GM23248 (cell line): Measurements from ENCODE around the gene GJD3.
"Not testable (repeated sequence)": the region's sequence is repeated elsewhere in the genome, so short reads cannot be mapped to it uniquely, and the experiment has no call there.

ENCODE experiments used
- EZH2 ChIP-seq: fragments of 200-600 bp; sonication (generic); IDR thresholded peaks from 2 replicates; pipeline ENCODE4 v1.6.1; 2018; ENCODE audit warnings: antibody characterized with exemption, mild to moderate bottlenecking; ENCODE audit not compliant: insufficient read depth, poor library complexity, severe bottlenecking
- EZH2phosphoT487 ChIP-seq: fragments of 200-600 bp; sonication (generic); IDR thresholded peaks from 2 replicates; pipeline ENCODE4 v1.6.1; 2018; ENCODE audit warnings: antibody characterized with exemption, moderate library complexity, mild to moderate bottlenecking, low read depth; ENCODE audit not compliant: insufficient read depth

DNA sequence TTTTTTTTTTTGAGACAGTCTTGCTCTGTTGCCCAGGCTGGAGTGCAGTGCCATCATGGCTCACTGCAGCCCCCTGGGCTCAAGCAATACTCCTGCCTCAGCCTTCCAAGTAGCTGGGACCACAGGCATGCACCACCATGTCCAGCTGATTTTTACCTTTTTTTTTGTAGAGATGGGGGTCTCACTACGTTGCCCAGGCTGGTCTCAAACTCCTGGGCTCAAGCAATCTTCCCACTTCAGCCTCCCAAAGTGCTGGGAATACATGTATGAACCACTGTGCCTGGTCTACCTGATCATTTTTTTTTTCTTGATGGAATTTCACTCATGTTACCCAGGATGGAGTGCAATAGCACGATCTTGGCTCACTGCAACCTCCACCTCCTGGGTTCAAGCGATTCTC lies 22.0 kb upstream of the GJD3 start:
- TF ChIP-seq EZH2, EZH2phosphoT487: not testable (repeated sequence)
